IPS-NIHi7 (cell line): Measurements from ENCODE around the gene HIGD1C.
"Not testable (repeated sequence)": the region's sequence is repeated elsewhere in the genome, so short reads cannot be mapped to it uniquely, and the experiment has no call there.

Source experiments
- DNase-seq: peaks from one replicate; pipeline ENCODE4 v3.0.0; 2012; ENCODE audit warnings: mixed read lengths; ENCODE audit errors: extremely low spot score

Gene HIGD1C

DNA sequence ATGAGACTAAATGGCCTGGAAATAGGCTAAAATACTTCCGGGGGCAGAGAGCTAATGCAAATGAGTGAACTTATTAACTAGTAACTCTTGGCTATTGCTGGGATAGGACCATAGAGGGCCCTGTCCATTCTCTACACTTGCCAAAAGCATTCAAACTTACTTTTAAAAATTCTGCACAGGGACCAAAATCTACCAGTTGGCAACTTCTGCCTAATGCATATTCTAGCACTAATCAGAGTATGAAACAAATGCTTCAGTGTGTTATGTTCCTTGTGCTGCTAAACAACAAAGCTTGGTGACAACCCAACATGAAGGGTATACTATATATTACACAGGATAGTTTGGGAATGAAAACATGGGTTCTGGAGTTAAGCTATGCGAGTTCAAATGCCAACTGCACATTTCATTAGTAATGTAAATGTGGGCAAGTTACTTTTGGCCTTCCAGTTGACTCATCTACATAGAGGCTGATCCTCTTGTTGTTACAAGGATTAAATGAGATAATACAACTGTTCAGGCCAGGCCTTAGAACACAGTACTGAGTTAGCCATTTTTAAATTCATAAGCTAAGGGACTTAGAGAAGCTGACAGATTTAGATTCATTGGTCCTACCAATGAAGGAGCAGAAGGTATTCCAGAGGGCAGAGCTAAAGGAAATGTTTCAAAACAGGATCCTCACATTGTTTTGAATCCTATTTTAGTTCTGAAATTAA lies 32.4 kb downstream of the HIGD1C start:
- no peak for DNase-seq

DNA sequence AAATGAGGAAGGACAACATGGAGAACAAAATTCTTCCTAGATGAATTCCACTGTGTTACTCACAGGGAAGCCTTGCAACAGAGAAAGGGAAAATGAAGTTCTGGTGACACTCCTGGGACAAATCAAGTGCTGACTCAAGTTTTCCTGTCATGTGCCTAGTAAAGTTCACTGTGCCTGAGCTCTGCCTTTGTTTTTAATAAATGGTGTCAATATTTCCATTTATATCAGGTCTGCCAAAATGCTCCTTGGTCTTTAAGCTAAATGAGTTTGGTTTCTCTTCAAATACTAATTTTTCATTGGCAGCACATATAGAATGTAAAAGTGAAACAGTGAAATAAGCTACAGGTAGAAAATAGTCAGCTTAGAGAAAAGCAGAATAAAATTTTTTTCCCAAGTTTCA lies 33.0 kb downstream of the HIGD1C start:
- DNase-seq, result no peak

DNA sequence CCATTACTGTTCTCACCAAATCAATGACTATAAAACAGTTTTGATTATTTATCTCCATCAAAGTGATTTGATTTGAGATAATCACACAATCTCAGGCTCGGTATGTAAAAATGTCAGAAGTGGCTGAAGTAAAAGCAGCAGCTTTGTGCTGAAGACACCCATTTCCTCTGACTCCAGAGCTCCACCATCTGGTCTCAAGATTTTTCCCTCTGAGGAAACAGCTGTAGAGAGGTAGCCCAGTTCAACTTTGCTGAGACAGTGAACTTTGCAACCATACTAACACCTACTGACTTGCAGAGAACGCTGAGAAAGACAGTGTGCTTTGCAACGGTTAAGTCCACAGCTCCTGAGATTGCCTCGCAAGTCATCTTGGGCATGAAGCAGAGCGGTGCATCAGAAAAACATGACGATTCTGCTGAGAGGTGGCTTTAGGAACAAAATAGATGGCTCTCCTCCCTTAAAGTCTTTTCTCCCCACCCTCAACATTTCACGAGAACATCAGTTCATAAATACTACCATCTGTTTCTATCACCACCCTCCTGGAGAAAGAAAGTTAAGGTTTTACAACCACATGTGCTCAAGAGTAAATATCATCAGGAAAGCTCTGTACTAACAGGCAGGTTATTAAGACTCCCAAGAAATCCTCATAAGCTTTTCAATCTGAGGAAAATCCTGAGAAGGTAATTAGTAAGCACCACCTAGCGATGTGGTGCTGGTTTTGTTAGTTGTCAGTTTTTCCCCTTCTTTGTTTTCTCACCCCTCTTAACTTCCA lies 34.8 kb downstream of the HIGD1C start:
- DNase-seq, result peak; percentile 75

DNA sequence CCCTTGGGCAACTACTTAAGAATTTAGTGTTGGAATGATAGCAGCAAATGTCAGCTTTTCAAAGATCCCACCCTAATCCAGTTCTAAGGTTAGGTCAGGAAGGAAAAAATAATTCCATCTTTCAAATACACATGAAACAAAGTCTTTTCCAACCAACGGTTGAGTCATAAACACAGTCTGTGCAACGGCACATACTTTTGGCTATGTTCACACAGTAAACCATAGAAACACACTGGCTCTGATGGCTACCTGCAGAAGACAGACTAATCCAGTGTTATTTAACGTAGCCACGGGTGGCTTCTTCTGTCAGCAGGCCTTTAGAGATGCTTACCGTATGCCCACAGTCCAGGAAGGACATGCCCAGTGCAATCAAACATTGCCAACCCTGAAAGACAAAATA lies 35.7 kb downstream of the HIGD1C start:
- no peak for DNase-seq

DNA sequence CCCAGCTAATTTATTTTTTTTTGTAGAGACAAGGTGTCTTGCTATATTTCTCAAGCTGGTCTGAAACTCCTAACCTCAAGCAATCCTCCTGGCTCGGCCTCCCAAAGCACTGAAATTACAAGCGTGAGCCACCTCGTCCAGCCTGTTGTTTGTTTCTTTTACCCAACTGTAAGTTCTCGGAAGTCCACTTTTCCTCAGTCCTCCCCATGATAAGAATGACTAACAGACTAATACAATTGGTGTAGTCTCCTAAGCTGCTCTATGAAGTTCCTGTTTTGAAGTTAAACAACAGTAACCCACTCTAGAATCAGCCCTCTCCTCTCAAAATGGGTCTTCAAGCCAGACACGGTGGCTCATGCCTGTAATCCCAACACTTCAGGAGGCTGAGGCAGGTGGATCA lies 36.5 kb downstream of the HIGD1C start:
- DNase-seq, result no peak

DNA sequence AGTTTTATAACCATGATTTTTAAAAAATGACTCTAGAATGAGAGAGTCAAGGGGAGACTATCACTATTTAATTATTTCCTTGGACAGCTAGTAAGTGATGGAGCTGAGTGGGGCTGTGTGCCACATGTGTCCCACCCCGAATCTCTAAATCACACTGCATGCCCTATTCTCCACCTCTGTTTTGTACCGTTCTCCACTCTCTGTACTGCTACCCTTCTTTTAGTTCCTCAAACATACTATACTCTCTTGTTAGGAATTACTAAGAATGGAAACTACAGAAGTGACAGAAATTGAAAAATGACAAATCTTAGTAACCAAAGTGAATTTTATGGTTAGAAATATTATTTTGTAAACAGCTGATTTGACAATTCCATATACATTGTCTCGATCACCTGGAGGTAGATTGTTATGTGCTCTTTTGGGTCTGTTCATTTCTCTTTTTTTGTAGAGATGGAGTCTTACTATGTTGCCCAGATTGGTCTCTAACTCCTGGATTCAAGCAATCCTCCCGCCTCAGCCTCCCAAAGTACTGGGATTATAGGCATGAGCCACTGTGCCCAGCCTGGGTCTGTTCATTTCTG lies 37.9 kb downstream of the HIGD1C start:
- no peak for DNase-seq

DNA sequence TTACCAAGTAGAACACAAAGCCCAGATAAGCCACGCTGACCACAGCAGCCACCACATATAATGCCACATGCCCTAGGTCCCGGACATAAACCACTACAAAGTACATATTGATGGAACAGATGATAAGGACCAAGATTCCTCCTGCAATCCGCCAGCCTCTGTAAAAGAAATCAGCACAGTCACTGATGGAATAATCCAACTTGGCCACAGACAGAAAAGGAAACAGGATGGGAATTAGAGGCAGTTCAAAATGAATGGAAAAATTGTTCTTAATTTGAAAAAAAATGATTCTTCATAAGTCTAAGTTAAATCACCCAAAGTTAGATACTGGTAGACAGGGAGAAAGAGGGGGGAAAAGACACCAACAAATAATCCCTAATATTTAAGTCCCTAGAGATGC lies 38.4 kb downstream of the HIGD1C start:
- no peak for DNase-seq

DNA sequence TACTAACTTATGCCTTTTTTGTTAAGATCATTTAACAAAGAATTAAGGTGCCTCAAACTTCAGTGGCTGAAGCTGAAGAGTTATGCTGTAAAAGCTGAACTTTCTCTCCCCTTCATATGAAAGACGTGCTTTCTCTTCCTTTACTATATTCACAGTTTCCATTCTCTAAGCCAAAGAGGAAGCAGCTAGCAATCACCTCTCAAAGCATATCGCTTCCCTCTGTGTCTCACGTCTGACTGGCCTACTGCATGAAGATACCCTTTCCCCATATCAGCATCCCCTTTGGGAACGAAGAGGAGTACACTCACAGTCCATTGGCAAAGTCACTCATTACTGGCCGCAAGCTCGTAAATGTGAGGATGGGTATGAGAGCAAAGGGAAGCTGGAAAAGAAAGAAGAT lies 38.9 kb downstream of the HIGD1C start:
- DNase-seq, result no peak

DNA sequence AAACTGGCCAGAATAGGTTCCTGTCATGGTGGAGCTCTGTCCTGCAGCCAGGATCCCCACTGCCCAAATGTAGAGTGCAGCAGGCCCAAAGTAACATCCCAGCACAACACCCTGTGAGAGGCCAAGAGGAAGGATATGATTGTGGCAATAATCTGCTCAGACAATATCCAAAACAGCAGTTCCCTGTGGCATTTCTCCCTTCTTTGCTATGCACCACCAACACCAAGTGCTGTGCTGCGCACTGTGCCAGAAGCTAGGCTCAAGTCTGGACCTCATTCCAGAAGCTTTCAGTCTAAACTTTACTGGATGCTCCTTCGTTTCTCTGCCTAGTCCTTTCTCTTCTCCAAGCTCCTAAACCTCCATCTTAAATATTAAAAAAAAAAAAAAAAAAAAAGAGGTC lies 40.5 kb downstream of the HIGD1C start:
- no peak for DNase-seq

DNA sequence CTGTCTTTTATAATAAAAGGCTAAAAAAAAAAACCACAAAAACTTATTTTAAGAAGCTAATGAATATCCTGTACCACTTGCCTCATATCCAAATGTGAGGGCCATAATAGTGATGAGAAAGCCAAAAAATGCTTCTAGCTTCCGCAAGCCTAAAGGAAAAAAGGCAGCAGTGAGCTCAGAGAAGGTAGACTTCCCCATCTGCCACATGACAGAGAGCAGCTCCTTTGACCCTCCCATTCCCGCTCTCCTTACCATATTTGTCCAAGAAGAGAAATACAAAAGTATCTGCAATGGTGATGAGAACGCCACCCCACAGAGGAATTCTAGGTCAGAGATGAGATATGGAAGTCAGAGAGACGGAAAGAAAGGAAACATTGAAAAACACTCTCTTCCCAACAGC lies 46.7 kb downstream of the HIGD1C start:
- no peak for DNase-seq

DNA sequence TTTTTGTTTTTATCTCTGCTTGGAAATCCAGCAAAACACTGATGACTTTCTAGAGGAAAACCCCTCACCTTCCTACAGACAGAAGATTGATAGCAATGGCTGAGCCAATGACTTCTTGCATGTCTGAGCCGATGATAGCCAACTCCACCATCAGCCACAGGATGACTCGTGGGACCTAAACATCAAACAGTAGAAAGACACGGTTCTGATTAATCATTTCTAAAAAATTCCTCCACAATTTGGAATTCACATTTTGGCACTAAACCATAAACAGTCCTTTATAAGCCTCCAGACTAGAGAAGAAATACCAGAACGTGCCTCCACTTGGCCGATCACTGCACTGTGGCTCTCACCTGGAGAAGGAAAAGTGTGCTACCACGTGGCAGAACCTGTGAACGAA lies 47.9 kb downstream of the HIGD1C start:
- no peak for DNase-seq

DNA sequence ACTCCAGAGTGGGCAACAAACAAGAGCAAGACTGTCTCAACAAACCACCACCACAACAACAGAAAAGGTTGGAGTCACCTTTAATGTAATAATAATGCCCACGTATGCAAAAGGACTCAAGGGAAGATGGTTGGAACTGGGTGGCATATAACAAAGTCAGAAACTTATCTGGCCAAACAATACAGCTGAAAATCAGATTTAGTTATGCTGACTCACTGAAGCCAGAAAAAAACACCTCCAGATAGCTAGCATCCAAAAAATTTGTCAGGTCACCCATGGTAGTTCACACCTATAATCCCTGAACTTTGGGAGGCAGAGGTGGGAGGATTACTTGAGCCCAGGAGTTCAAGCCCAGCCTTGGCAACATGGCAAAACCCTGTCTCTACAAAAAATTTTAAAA lies 49.5 kb downstream of the HIGD1C start:
- no peak for DNase-seq

DNA sequence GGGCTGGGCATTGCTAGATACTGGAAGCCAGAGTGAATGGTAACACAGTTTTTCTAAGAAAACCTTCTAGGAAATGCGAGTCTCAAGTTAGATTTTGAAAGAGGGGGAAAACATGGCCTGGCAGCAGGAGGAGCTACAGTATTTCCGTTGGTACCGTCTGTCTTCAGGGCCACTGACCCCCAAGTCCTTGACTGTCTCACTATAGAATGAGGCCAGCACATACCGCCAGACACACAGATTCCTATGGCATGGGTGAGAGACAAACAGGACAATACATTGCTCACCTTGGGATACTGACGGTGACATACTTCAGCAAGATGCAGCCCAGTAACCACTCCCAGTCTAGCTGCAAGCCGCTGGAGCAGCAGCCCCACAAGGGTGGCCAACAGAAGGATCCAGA lies 52.2 kb downstream of the HIGD1C start:
- peak; percentile 33 for DNase-seq

DNA sequence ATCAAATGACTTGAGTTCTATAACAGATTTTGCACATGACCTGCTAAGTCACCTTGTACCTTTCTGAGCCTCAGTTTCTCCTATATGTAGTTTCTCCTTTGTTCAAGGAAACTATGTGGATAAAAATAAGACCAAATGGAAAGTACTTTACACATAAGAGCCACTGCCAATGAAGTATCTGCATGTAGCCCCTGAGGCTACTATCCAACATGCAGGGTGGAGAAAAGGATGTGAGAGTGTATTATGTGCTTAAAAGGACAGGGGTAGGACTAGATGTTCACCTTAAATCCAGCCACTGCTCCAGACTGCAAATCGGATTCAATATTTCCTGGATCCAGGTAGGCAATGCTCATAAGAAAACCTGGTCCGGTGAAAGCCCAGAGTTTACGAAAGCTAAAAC lies 52.7 kb downstream of the HIGD1C start:
- no peak for DNase-seq

DNA sequence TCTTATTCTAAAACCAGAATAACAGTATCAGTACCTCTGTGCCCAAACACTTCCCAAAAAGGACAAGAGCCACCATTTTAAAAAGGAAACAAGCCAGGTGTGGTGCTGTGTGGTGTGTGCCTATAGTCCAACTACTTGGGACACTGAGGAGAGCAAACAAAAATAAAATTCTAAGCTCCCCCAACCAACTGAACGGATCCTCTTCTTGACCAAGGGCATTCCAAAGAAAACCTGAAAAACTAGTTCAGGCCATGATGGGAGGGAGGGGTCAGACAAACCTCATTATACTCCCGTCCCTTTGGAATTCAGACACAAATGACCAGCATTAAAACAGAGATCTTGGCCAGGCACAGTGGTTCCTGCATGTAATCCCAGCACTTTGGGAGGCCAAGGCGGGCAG lies 53.3 kb downstream of the HIGD1C start:
- DNase-seq, result peak; percentile 31

DNA sequence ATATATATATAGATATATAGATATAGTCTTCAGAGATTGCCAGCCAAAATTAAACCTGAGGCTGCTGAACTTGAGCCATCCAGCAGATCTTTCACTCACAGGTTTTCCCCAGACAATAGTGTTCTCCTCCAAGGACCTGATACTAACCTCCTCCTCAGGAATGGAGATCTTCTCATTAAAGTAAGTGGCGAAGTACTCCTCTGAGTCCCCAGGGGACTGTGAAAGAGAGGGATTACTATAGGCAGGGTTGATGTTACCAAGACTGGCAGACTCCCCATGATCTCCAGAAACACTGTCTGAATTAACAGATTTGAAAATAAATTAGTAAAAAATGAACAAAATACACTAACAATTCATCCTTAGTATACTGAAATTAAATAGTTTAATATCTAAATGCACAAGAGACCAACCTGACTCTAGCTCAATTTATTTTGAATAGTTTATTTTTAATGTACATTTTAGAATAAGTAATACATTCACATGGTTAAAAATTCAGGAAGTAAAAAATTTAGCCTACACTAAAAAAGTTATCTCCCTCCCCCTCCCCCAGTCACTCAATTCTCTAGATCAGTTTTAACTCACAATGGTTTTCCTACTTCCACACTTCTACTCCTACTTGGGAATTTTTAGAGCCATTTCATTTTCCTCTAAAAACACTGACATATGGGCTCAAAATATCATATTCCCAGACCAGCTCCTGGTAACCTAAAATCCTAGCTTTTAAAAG lies 56.1 kb downstream of the HIGD1C start:
- DNase-seq, result no peak

DNA sequence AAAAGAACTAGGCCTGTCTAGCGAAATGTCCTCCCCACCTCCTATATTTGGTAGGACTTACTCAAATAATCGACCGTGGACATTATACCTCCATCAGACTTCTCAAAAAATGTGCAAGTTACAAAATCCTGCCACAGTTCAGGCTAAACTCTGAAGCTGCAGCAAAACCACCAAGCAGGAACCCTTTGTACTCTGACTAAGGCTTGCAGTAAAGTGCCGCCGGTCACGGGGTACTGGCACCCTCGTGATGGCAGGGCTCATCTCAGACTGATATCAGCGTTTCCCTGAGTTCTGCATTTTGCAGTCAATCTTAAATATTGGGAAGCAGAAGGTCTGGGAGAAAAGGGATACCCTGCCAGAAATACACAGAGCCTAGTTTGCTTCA lies 56.7 kb downstream of the HIGD1C start:
- no peak for DNase-seq

DNA sequence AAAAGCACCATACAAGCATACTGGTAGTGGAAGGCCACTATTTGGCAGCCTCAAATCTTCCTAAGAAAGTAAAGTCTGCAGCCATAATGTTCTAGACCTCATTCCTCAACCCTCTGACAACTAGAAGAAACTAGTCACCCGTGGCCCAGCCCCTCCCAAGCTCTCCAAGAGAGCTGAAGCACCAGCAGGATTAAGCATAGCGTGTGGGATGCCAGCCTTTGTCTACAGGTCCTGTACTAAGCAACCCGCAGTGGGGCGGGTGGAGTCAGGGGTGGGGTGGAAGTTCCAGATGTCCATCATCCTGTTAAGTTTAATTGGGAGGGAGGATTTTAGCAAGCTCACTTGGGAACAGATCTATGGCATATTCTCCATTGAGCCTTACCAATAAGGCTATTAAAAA lies 59.6 kb downstream of the HIGD1C start:
- no peak for DNase-seq

DNA sequence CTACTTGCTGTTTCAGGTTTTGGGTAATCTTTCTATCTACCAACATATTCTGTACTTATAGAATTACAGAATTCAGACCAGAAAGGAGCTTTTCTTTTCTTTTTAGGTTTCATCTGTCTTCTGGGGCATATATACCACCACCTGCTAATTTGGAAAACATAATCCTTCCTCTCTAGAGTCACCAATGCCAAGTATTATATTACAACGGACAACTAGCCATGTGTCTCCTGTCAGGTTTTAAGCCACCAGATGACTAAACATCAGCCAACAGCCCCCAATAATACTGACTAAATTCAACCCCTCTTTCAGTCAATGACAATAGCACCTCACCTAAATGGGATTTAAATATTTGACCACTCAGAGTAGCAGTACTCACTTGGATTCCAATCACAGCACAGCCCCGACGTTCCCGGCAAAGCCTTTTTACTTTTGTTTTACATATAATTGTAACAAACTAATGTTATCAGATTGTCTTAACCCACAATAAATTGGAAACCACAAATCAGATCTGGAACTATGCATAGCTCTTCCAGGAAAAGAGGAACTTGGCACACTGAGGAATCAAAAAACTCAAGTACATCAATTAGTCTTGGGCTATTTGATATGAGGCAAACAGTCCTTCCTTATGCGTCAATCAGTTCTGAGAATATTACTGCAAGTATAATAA lies 60.4 kb downstream of the HIGD1C start:
- no peak for DNase-seq

DNA sequence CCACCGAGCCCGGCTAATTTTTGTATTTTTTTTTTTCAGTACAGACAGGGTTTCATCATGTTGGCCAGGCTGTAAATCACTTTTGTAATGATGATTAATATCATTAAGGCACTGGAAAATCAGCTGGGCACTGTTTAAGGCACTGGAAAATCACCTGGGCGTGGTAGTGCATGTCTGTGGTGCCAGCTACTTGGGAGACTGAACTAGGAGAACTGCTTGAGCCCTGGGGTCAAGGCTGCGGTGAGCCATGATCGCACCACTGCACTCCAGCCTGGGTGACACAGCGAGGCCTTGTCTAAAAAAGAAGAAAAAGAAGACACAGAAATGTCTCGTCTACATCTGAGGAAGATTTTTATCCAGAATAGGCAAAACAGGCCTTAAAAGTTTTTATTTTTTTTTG lies 61.1 kb downstream of the HIGD1C start:
- DNase-seq, result no peak

DNA sequence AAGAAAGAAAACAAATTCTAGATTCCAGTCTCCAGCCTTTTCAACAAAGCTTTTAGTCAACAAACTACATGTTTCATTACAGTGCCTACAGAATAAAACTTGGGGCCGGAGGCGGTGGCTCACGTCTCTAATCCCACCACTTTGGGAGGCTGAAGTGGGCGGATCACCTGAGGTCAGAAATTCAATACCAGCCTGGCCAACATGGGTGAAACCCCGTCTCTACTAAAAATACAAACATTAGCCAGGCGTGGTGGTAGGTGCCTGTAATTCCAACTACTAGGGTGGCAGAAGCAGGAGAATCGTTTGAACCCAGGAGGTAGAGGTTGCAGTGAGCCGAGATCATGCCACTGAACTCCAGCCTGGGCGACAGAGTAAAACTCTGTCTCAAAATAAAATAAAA lies 62.1 kb downstream of the HIGD1C start:
- not testable (repeated sequence) for DNase-seq

DNA sequence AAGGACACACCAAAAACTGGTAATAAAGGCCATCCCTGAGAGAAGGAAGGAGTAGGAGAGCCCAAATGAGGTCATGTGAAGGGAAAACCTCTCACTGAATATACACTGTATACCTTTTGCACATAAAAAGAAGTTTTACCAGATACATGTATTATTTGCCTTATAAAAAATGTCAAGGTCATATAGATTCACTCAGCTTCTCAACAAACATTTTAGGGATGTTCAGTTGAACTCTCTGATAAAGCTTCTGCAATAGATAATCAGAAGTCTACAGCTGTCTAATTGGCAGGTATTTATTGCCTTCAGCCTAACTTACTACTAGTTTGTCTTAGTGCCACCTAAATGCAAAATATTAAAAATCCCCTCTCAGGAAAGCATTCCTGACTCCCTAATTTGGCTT lies 65.1 kb downstream of the HIGD1C start:
- no peak for DNase-seq
